Measurements from ENCODE around the gene SPOCD1.

Gene SPOCD1

GRCh38 chr1:31799895-31800673 is 15.7 kb downstream of the SPOCD1 start:
- no peaks in the 10 kb centered on the region for H3K27me3 Mint-ChIP-seq
- no peaks in the 10 kb centered on the region for H3K36me3 Mint-ChIP-seq (ENCODE audit: low read depth)
- H3K4me1 Mint-ChIP-seq, result peaks cover 12% of the 10 kb centered on the region
- no peak overlapping the region for H3K27ac Mint-ChIP-seq
- ATAC-seq (no peak), DNase-seq (no peak)
- no peak overlapping the region for H3K4me3 Mint-ChIP-seq
- H3K9me3 Mint-ChIP-seq, result no peaks in the 10 kb centered on the region

- peaks cover 12% of the 10 kb centered on the region for H3K4me1 Mint-ChIP-seq
- H3K27ac Mint-ChIP-seq, result no peak overlapping the region
- no peaks in the 10 kb centered on the region for H3K9me3 Mint-ChIP-seq
- ATAC-seq (no peak), DNase-seq (no peak)
- no peak overlapping the region for H3K4me3 Mint-ChIP-seq
- no peaks in the 10 kb centered on the region for H3K36me3 Mint-ChIP-seq (ENCODE audit: low read depth)
- H3K27me3 Mint-ChIP-seq, result no peaks in the 10 kb centered on the region
Measured at GRCh38 chr1:31799196-31799894, 16.5 kb downstream of the SPOCD1 start.

GRCh38 chr1:31798433-31799195 is 17.2 kb downstream of the SPOCD1 start:
- no peaks in the 10 kb centered on the region for H3K27me3 Mint-ChIP-seq
- no peaks in the 10 kb centered on the region for H3K36me3 Mint-ChIP-seq (ENCODE audit: low read depth)
- H3K27ac Mint-ChIP-seq, result no peak overlapping the region
- no peaks in the 10 kb centered on the region for H3K9me3 Mint-ChIP-seq
- DNase-seq, result peak; percentile 24
- peaks cover 12% of the 10 kb centered on the region for H3K4me1 Mint-ChIP-seq
- peak; percentile 84 for ATAC-seq
- H3K4me3 Mint-ChIP-seq, result no peak overlapping the region

GRCh38 chr1:31798086-31798432 is 17.8 kb downstream of the SPOCD1 start:
- ATAC-seq (no peak), DNase-seq (no peak)
- H3K27me3 Mint-ChIP-seq, result no peaks in the 10 kb centered on the region
- peaks cover 12% of the 10 kb centered on the region for H3K4me1 Mint-ChIP-seq
- H3K9me3 Mint-ChIP-seq, result no peaks in the 10 kb centered on the region
- H3K27ac Mint-ChIP-seq, result no peak overlapping the region
- no peaks in the 10 kb centered on the region for H3K36me3 Mint-ChIP-seq (ENCODE audit: low read depth)
- no peak overlapping the region for H3K4me3 Mint-ChIP-seq

GRCh38 chr1:31797216-31797615 is 18.6 kb downstream of the SPOCD1 start:
- Mint-ChIP-seq H3K4me1 (peaks cover 8% of the 10 kb centered on the region), H3K36me3 (ENCODE audit: low read depth) (no peaks in the 10 kb centered on the region), H3K4me3 (no peak overlapping the region), H3K27me3 (no peaks in the 10 kb centered on the region), H3K27ac (no peak overlapping the region), H3K9me3 (no peaks in the 10 kb centered on the region)
- DNase-seq, result no peak
- ATAC-seq, result no peak

- H3K4me1 Mint-ChIP-seq, result peaks cover 7% of the 10 kb centered on the region
- ATAC-seq (no peak), DNase-seq (no peak)
- H3K27me3 Mint-ChIP-seq, result no peaks in the 10 kb centered on the region
- no peaks in the 10 kb centered on the region for H3K36me3 Mint-ChIP-seq (ENCODE audit: low read depth)
- no peaks in the 10 kb centered on the region for H3K9me3 Mint-ChIP-seq
- H3K4me3 Mint-ChIP-seq, result no peak overlapping the region
- H3K27ac Mint-ChIP-seq, result no peak overlapping the region
Measured at GRCh38 chr1:31796707-31797106, 19.1 kb downstream of the SPOCD1 start.

GRCh38 chr1:31795801-31796621 is 19.8 kb downstream of the SPOCD1 start:
- ATAC-seq, result no peak
- no peak for DNase-seq

GRCh38 chr1:31795096-31795675 is 20.6 kb downstream of the SPOCD1 start:
- peaks cover 4% of the 10 kb centered on the region for H3K4me1 Mint-ChIP-seq
- no peaks in the 10 kb centered on the region for H3K9me3 Mint-ChIP-seq
- no peak for DNase-seq
- no peak for ATAC-seq
- no peak overlapping the region for H3K4me3 Mint-ChIP-seq
- H3K27me3 Mint-ChIP-seq, result no peaks in the 10 kb centered on the region
- no peaks in the 10 kb centered on the region for H3K36me3 Mint-ChIP-seq (ENCODE audit: low read depth)
- H3K27ac Mint-ChIP-seq, result no peak overlapping the region

More at GRCh38 chr1:31795801-31796621, 19.8 kb downstream of the SPOCD1 start:
- Mint-ChIP-seq H3K9me3 (no peaks in the 10 kb centered on the region), H3K27me3 (no peaks in the 10 kb centered on the region), H3K4me3 (no peak overlapping the region), H3K36me3 (ENCODE audit: low read depth) (no peaks in the 10 kb centered on the region), H3K4me1 (peaks cover 4% of the 10 kb centered on the region), H3K27ac (no peak overlapping the region)

GRCh38 chr1:31793586-31794285 is 22.1 kb downstream of the SPOCD1 start:
- no peak for ATAC-seq
- H3K4me1 Mint-ChIP-seq, result peaks cover under 1% of the 10 kb centered on the region

GRCh38 chr1:31793086-31793485 is 22.7 kb downstream of the SPOCD1 start:
- Mint-ChIP-seq H3K36me3 (ENCODE audit: low read depth) (no peaks in the 10 kb centered on the region), H3K9me3 (no peaks in the 10 kb centered on the region), H3K4me1 (peaks cover 2% of the 10 kb centered on the region), H3K27me3 (no peaks in the 10 kb centered on the region), H3K27ac (no peak overlapping the region), H3K4me3 (no peak overlapping the region)
- DNase-seq, result no peak
- no peak for ATAC-seq

More at GRCh38 chr1:31793586-31794285, 22.1 kb downstream of the SPOCD1 start:
- no peak overlapping the region for H3K27ac Mint-ChIP-seq
- H3K36me3 Mint-ChIP-seq (ENCODE audit: low read depth), result no peaks in the 10 kb centered on the region
- H3K4me3 Mint-ChIP-seq, result no peak overlapping the region
- H3K27me3 Mint-ChIP-seq, result no peaks in the 10 kb centered on the region
- no peaks in the 10 kb centered on the region for H3K9me3 Mint-ChIP-seq
- no peak for DNase-seq

GRCh38 chr1:31792541-31792940 is 23.3 kb downstream of the SPOCD1 start:
- no peak overlapping the region for H3K27ac Mint-ChIP-seq
- H3K4me1 Mint-ChIP-seq, result peaks cover 7% of the 10 kb centered on the region
- H3K9me3 Mint-ChIP-seq, result no peaks in the 10 kb centered on the region

GRCh38 chr1:31792116-31792515 is 23.7 kb downstream of the SPOCD1 start:
- Mint-ChIP-seq H3K4me3 (no peak overlapping the region), H3K27me3 (no peaks in the 10 kb centered on the region), H3K9me3 (no peaks in the 10 kb centered on the region), H3K4me1 (peaks cover 9% of the 10 kb centered on the region), H3K36me3 (ENCODE audit: low read depth) (no peaks in the 10 kb centered on the region), H3K27ac (no peak overlapping the region)
- DNase-seq, result no peak
- ATAC-seq, result no peak

More at GRCh38 chr1:31792541-31792940, 23.3 kb downstream of the SPOCD1 start:
- Mint-ChIP-seq H3K36me3 (ENCODE audit: low read depth) (no peaks in the 10 kb centered on the region), H3K27me3 (no peaks in the 10 kb centered on the region), H3K4me3 (no peak overlapping the region)
- DNase-seq (no peak), ATAC-seq (no peak)

GRCh38 chr1:31791131-31791858 is 24.5 kb downstream of the SPOCD1 start:
- no peak for ATAC-seq
- H3K27me3 Mint-ChIP-seq, result no peaks in the 10 kb centered on the region

More at GRCh38 chr1:31791131-31791858, 24.5 kb downstream of the SPOCD1 start:
- no peaks in the 10 kb centered on the region for H3K36me3 Mint-ChIP-seq (ENCODE audit: low read depth)
- no peak for DNase-seq
- peaks cover 9% of the 10 kb centered on the region for H3K4me1 Mint-ChIP-seq
- H3K4me3 Mint-ChIP-seq, result no peak overlapping the region
- no peak overlapping the region for H3K27ac Mint-ChIP-seq
- H3K9me3 Mint-ChIP-seq, result no peaks in the 10 kb centered on the region

All from activated naive CD8-positive, alpha-beta T cell treated with anti-CD3 and anti-CD28 coated beads, Interleukin-2, amount 50 U/mL, for 24 hours (primary cell).